RWPE1 (cell line): ENCODE data around the gene NFIX.

Source experiments
- CTCF ChIA-PET: fragments of 350-600 bp; sonication (Branson Sonifier 250); formaldehyde crosslinking; extraction: SDS; loops from one replicate; lab custom pipeline; 2021; lab: Yijun Ruan, JAX
- POLR2A ChIA-PET: fragments of 400-600 bp; formaldehyde crosslinking; extraction: SDS; loops from one replicate; lab custom pipeline; 2020; ENCODE audit warnings: antibody characterized with exemption; ENCODE audit not compliant: low non-redundant PET; lab: Yijun Ruan, JAX
- DNase-seq: peaks from one replicate; pipeline ENCODE4 v3.0.0; 2012; ENCODE audit warnings: low spot score
- H3K27ac ChIP-seq: fragments of 450-650 bp; 2 replicates; pipeline ENCODE4 v1.5.1; 2017
- TF ChIP-seq, protein P1 (sequence below): fragments of 450-650 bp; conservative IDR thresholded peaks from 2 replicates; pipeline ENCODE4 v1.5.1; 2017; ENCODE audit warnings: low read depth, mild to moderate bottlenecking

Gene NFIX

DNA sequence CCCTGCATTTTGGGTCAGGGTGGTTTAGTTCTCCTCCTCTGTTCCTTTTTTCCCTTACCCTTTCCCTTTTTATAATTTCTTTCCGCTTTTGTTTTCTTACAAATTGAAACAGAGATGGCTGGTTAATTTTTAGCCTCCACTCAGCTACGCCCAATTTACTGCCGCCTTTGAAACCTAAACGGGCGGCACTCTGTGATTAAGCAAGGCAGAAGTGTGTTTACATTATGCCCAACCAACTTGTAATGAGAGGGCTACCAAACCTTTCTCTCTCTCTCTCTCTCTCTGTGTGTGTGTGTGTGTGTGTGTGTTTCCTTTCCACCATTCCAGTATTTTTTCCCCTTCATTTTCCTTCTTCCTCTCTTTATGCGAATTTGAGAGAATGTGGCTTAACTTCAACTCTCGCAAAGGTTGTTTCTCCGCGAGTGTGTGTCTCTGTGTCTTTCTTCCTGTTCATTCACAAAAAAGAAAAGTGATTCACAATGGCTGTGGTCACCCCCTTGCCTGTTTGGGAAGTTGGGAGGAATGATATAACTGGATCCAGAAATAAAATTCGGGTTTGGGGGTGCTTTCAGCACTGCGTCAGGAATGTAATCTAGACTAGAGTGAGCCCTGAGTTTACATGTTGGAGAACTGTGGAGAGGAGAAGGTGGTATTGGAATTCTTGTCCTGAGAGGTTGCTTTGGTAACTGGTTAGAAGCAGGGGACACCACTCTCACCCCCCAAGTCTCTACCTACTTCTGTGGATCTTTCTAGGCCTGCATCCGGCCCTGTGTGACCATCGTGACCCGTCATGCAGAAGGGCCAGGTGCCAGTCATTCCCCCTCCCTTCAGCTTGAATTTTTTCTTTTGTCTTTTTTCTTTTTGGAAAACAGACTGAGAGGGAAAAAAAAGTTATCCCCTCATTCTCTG, 31.4 kb downstream of the NFIX start:
- CTCF ChIA-PET, result interaction anchor here (0.6 to 2.1 kb wide), 7 partner anchors 12 to 112 kb away, joined by 3 to 10 read pairs (median 3); no protein-coding TSS in a partner anchor
- peak overlapping the region; percentile 99 for H3K27ac ChIP-seq
- TF ChIP-seq, protein P1, sequence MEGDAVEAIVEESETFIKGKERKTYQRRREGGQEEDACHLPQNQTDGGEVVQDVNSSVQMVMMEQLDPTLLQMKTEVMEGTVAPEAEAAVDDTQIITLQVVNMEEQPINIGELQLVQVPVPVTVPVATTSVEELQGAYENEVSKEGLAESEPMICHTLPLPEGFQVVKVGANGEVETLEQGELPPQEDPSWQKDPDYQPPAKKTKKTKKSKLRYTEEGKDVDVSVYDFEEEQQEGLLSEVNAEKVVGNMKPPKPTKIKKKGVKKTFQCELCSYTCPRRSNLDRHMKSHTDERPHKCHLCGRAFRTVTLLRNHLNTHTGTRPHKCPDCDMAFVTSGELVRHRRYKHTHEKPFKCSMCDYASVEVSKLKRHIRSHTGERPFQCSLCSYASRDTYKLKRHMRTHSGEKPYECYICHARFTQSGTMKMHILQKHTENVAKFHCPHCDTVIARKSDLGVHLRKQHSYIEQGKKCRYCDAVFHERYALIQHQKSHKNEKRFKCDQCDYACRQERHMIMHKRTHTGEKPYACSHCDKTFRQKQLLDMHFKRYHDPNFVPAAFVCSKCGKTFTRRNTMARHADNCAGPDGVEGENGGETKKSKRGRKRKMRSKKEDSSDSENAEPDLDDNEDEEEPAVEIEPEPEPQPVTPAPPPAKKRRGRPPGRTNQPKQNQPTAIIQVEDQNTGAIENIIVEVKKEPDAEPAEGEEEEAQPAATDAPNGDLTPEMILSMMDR, result no peak
- POLR2A ChIA-PET, result no interaction called here
- DNase-seq, result no peak

DNA sequence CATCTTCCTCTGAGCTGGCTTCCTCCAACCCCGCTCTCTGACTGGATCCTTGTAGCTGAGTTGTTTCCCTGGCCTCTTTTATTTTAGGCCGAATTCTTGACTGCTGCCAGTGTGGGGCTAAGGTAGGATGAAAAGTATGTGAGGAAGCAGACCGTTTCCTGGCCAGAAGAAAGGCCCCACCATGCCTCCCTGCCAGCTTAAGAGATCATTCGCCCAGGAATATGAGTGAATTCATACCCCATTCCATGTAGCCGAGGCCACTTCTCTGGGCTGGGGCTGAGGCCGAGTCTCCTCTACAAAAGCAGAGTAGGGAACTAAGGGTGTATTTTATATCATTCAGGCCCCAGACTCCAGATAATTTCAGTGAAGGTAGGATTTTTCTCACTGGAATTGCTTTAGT, 32.3 kb downstream of the NFIX start:
- POLR2A ChIA-PET, result no interaction called here
- H3K27ac ChIP-seq, result peak overlapping the region; percentile 69
- no peak for DNase-seq
- CTCF ChIA-PET, result interaction anchor here (1.0 to 2.1 kb wide), 3 partner anchors 15 to 34 kb away, joined by 3 to 10 read pairs (median 5); no protein-coding TSS in a partner anchor
- TF ChIP-seq, protein P1, result no peak

GRCh38 chr19:13028027-13028426, 32.8 kb downstream of the NFIX start:
- TF ChIP-seq, protein P1, result no peak
- no peak for DNase-seq
- POLR2A ChIA-PET, result no interaction called here
- CTCF ChIA-PET, result interaction anchor here (1.0 to 2.1 kb wide), 3 partner anchors 15 to 33 kb away, joined by 3 to 14 read pairs (median 10); no protein-coding TSS in a partner anchor
- H3K27ac ChIP-seq, result peak overlapping the region; percentile 69

- TF ChIP-seq, protein P1, result no peak
- ChIA-PET CTCF (interaction anchor here (0.6 to 1.6 kb wide), 6 partner anchors 14 to 833 kb away, joined by 3 to 14 read pairs (median 4); no protein-coding TSS in a partner anchor), POLR2A (no interaction called here)
- DNase-seq, result no peak
- peak overlapping the region; percentile 57 for H3K27ac ChIP-seq
These were observed 34.1 kb downstream of the NFIX start for GRCh38 chr19:13029301-13029880.

- TF ChIP-seq, protein P1, result peak; percentile 58
- no peak for DNase-seq
- CTCF ChIA-PET, result interaction anchor here (0.6 to 1.6 kb wide), 5 partner anchors 17 to 832 kb away, joined by 3 to 14 read pairs (median 3); no protein-coding TSS in a partner anchor
- POLR2A ChIA-PET, result no interaction called here
- peak overlapping the region; percentile 57 for H3K27ac ChIP-seq
These were observed 34.6 kb downstream of the NFIX start for GRCh38 chr19:13029893-13030292.
